GM10266 (cell line): ENCODE measurements around the gene ZFAND6.

ENCODE experiments used
- DNase-seq: peaks from one replicate; pipeline ENCODE4 v3.0.0; 2012; ENCODE audit errors: extremely low spot score
- TF ChIP-seq, protein P1 (sequence below): IDR thresholded peaks from 2 replicates; pipeline ENCODE4 v1.5.1; 2012; ENCODE audit warnings: mild to moderate bottlenecking, low read depth; ENCODE audit not compliant: control insufficient read depth, insufficient read depth; ENCODE audit errors: missing control alignments

The ZFAND6 gene

DNA sequence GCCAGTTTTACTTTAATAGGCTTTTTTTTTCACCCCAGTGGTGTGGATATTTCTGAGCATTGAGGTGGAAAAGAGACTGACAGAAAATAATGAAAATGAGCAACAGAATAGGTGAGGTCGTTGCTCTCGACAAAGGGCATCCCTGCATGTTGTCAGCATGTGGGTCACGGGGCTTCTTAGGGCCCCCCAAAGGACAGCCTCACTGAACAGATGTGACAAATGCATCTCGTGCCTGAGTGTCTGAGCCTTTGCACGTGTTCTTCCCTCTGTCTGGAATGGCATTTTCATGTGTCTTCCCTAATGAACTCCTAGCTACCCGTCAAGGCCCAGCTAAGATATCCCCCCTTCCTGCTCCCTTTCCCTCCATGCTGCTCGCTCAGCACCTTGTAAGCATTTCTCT lies 125.1 kb downstream of the ZFAND6 start:
- TF ChIP-seq, protein P1, sequence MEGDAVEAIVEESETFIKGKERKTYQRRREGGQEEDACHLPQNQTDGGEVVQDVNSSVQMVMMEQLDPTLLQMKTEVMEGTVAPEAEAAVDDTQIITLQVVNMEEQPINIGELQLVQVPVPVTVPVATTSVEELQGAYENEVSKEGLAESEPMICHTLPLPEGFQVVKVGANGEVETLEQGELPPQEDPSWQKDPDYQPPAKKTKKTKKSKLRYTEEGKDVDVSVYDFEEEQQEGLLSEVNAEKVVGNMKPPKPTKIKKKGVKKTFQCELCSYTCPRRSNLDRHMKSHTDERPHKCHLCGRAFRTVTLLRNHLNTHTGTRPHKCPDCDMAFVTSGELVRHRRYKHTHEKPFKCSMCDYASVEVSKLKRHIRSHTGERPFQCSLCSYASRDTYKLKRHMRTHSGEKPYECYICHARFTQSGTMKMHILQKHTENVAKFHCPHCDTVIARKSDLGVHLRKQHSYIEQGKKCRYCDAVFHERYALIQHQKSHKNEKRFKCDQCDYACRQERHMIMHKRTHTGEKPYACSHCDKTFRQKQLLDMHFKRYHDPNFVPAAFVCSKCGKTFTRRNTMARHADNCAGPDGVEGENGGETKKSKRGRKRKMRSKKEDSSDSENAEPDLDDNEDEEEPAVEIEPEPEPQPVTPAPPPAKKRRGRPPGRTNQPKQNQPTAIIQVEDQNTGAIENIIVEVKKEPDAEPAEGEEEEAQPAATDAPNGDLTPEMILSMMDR = no peak
- no peak for DNase-seq

DNA sequence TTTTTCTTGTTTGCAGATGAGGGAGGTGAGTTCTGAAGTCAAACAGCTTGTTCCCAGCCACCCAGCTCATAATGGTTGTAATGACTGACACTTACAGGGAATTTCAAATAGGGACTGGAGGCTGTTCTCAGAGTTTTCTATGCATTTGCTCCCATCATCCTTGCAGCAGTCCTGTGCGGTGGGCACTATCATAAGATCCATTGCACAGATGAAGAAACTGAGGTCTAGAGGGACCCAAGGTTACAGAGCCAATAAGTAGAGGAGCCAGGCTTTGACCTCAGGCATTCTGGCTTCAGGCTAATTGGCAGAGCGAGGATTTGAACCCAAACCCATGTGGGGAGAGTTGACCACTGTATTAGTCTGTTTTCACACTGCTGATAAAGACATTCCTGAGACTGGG lies 125.7 kb downstream of the ZFAND6 start:
- no peak for DNase-seq
- TF ChIP-seq, protein P1 = no peak

DNA sequence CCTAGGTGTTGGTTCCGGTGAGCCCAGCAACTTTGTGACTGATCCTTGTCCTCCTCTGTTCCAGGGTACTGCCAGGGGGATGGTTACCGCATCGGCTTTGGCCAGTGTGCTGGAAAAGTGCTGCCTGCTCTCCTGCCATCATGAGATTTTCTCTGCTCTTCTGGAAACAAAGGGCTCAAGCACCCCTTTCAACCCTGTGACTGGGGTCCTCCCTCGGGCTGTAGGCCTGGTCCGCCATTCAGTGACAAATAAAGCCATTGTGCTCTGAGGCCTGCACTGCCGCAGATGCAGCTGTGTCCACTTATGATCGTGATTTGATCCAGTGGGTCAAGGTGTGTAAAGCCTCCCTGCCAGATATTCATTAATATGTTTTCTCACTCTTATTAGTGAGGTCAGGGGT lies 126.6 kb downstream of the ZFAND6 start:
- no peak for DNase-seq
- TF ChIP-seq, protein P1 = no peak

- DNase-seq = no peak
- TF ChIP-seq, protein P1 = no peak
These were observed 127.1 kb downstream of the ZFAND6 start for GRCh38 chr15:80186597-80186996.
